HepG2 (cell line): ENCODE measurements around the gene EMILIN3. TPM values are rescaled to one million over a fixed set of nuclear protein-coding genes. Genes with fewer than 3 reads are reported as not detected.

Source experiments
- ATAC-seq: fragments of 200-7000 bp; cut with Tn5 transposase; 3 replicates; pipeline ENCODE4 v1.9.1; 2020; ENCODE audit warnings: mild to moderate bottlenecking, moderate library complexity
- BruUV-seq: library from RNA; stranded (reverse); fragments of 400-500 nt; replicated peaks from 2 replicates; lab custom pipeline; 2021; lab: Mats Ljungman, UMichigan
- CTCF ChIA-PET: fragments of 300-600 bp; formaldehyde crosslinking; extraction: SDS; loops from one replicate; lab custom pipeline; 2021; ENCODE audit warnings: low total read pairs, inconsistent platforms, low intra/inter-chr PET ratio; lab: Yijun Ruan, JAX
- POLR2A ChIA-PET: fragments of 350-600 bp; sonication (Branson Sonifier 250); formaldehyde crosslinking; loops from one replicate; lab custom pipeline; 2020; ENCODE audit warnings: antibody characterized with exemption, inconsistent platforms; lab: Yijun Ruan, JAX
- DNase-seq: peaks from one replicate; pipeline ENCODE4 v3.0.0-alpha.2; 2015; ENCODE audit warnings: low spot score
- FAIRE-seq: peaks from 3 replicates; lab custom pipeline; 2011; peaks lifted over from hg19 to GRCh38; lab: Jason Lieb, UNC
- H2AFZ ChIP-seq: one replicate; pipeline ENCODE4 v1.6.1; 2011; ENCODE audit warnings: low read length, inconsistent platforms
- H3K27ac ChIP-seq: fragments of 300-600 bp; 3 replicates; pipeline ENCODE4 v1.8.0; 2011; ENCODE audit warnings: mixed run types, mild to moderate bottlenecking, mixed read lengths, low read length, inconsistent platforms; ENCODE audit not compliant: insufficient read depth; ENCODE audit errors: extremely low read length
- H3K27me3 ChIP-seq, 2 experiments: fragments of 200-600 bp in 1 of 2; 2 replicates in 1 of 2; 3 replicates in 1 of 2; pipeline versions ENCODE4 v1.6.0 to v1.8.0; 2011; ENCODE audit warnings: low read length in 2 of 2, mild to moderate bottlenecking in 2 of 2, moderate library complexity in 2 of 2, inconsistent platforms in 1 of 2; ENCODE audit not compliant: insufficient read depth in 2 of 2, control insufficient read depth in 1 of 2
- H3K36me3 ChIP-seq, 2 experiments: fragments of 200-600 bp in 1 of 2; replicated peaks in 1 of 2; 2 replicates in 1 of 2; 3 replicates in 1 of 2; pipeline versions ENCODE4 v1.5.1 to v1.8.0; 2011; ENCODE audit warnings: low read length in 2 of 2, inconsistent platforms in 1 of 2; ENCODE audit not compliant: insufficient read depth in 2 of 2, control insufficient read depth in 1 of 2
- H3K4me1 ChIP-seq: 2 replicates; pipeline ENCODE4 v1.5.1; 2012; ENCODE audit warnings: low read length, inconsistent platforms; ENCODE audit not compliant: insufficient read depth
- H3K4me2 ChIP-seq: 2 replicates; pipeline ENCODE4 v1.6.0; 2011; ENCODE audit warnings: low read depth, low read length, inconsistent platforms
- H3K4me3 ChIP-seq, 3 experiments: fragments of 200-600 bp in 1 of 3; sonication (generic), shearing (Covaris generic) in 1 of 3; replicated peaks in 1 of 3; 2 replicates each; pipeline ENCODE4 v1.5.1; 2011 to 2016; ENCODE audit warnings: low read length in 3 of 3, inconsistent platforms in 2 of 3, low read depth in 2 of 3, mild to moderate bottlenecking in 2 of 3, control low read depth in 1 of 3, mixed read lengths in 1 of 3; ENCODE audit not compliant: insufficient read depth in 1 of 3
- H3K79me2 ChIP-seq: one replicate; pipeline ENCODE4 v1.6.1; 2011; ENCODE audit warnings: low read length, inconsistent platforms; ENCODE audit not compliant: insufficient read depth
- H3K9ac ChIP-seq: 2 replicates; pipeline ENCODE4 v1.6.0; 2011; ENCODE audit warnings: mild to moderate bottlenecking, low read depth, low read length, inconsistent platforms; ENCODE audit not compliant: insufficient read depth
- H3K9me3 ChIP-seq: 2 replicates; pipeline ENCODE4 v1.5.1; 2012; ENCODE audit warnings: mild to moderate bottlenecking, low read length
- H4K20me1 ChIP-seq: 2 replicates; pipeline ENCODE4 v1.6.0; 2011; ENCODE audit warnings: inconsistent platforms, mild to moderate bottlenecking, low read length, moderate library complexity; ENCODE audit not compliant: insufficient read depth
- ATF5 ChIP-seq: sonication (generic); formaldehyde crosslinking; IDR thresholded peaks from 2 replicates; pipeline ENCODE4 v1.4.0; 2020; ENCODE audit warnings: mild to moderate bottlenecking, low read depth, missing genetic modification reagents
- NR2F6 ChIP-seq, 2 experiments: IDR thresholded peaks; 2 replicates each; pipeline ENCODE4 v1.6.1; 2016; ENCODE audit warnings: antibody characterized with exemption in 1 of 2, mild to moderate bottlenecking in 1 of 2
- THAP11 ChIP-seq: IDR thresholded peaks from 2 replicates; pipeline ENCODE4 v1.6.1; 2016; ENCODE audit warnings: missing biosample characterization, missing genetic modification reagents
- TRIM24 ChIP-seq: sonication (generic); formaldehyde crosslinking; IDR thresholded peaks from 2 replicates; pipeline ENCODE4 v1.8.0; 2022; ENCODE audit warnings: mild to moderate bottlenecking, missing genetic modification reagents
- ZNF121 ChIP-seq: sonication (generic); formaldehyde crosslinking; IDR thresholded peaks from 2 replicates; pipeline ENCODE4 v1.5.0; 2020; ENCODE audit warnings: mild to moderate bottlenecking, missing genetic modification reagents
- ZNF652 ChIP-seq: IDR thresholded peaks from 2 replicates; pipeline ENCODE4 v1.6.1; 2016; ENCODE audit warnings: low read depth, borderline replicate concordance
- ZNF709 ChIP-seq: sonication (generic); formaldehyde crosslinking; IDR thresholded peaks from 2 replicates; pipeline ENCODE4 v1.5.0; 2020; ENCODE audit warnings: mild to moderate bottlenecking, missing genetic modification reagents
- WGBS: methylation state at CpG from one replicate; pipeline ENCODE4 v1.1.6; 2017; ENCODE audit warnings: low lambda C conversion rate; 5-methylcytosine and 5-hydroxymethylcytosine counted together
- in situ Hi-C: cut with HindIII; loops from 2 replicates; pipeline ENCODE4 v1.10.0; 2017; ENCODE audit warnings: low pct_unique_long_range_greater_than_20kb; ENCODE audit not compliant: extremely low pct_ligation_motif_present
- intact Hi-C: fragments of 100-400 bp; cut with micrococcal nuclease; formaldehyde crosslinking; loops from one replicate; pipeline ENCODE4 v1.10.0; 2022; ENCODE audit not compliant: unreplicated experiment
- polyA plus RNA-seq, 8 experiments: library from polyadenylated mRNA; depleted of rRNA in 3 of 8; stranded (reverse) in 7 of 8; unstranded in 1 of 8; fragments of >200 nt; fragmentation: Illumina TruSeq in 4 of 8; extraction: Trizol in 4 of 8; gene quantifications; 2 replicates each; pipeline versions ENCODE4 v1.2.1 to v1.2.3, GENCODE V29; 2011 to 2016; ENCODE audit warnings: low read depth in 4 of 8, missing spikeins in 1 of 8, mixed read lengths in 1 of 8; ENCODE audit not compliant: insufficient read depth in 1 of 8
- total RNA-seq, 5 experiments: library from RNA; depleted of rRNA; stranded (reverse); fragments of >200 nt; fragmentation: Illumina TruSeq; extraction: Trizol; gene quantifications; 2 replicates each; pipeline ENCODE4 v1.2.3, GENCODE V29; 2016; ENCODE audit warnings: low read depth in 1 of 5

The EMILIN3 gene
- total and polyA plus RNA-seq, 2 of the 13 experiments (the other 11 are each of a cell fraction or from before 2014, with no cell fraction given) = 0.25 to 0.29 TPM

GRCh38 chr20:41392295-41392694 is 25.7 kb upstream of the EMILIN3 start:
- ChIA-PET POLR2A (no interaction called here), CTCF (no interaction called here)
- H3K9me3 ChIP-seq = no peaks in the 10 kb centered on the region
- H3K79me2 ChIP-seq = no peaks in the 10 kb centered on the region
- in situ Hi-C loops (no loop called here), intact Hi-C loops (no loop called here)
- no peak overlapping the region for H3K27ac ChIP-seq
- BruUV-seq = no TSS peak
- H3K36me3 ChIP-seq = no peaks in the 10 kb centered on the region
- DNase-seq (no peak), FAIRE-seq (no peak), ATAC-seq (no peak)
- no peak overlapping the region for H3K4me3 ChIP-seq
- 38% methylated on average over 1 of the region's 1 CpG for WGBS
- H3K27me3 ChIP-seq = no peaks in the 10 kb centered on the region
- H3K9ac ChIP-seq = no peak overlapping the region
- H3K4me2 ChIP-seq = no peak overlapping the region
- H2AFZ ChIP-seq = no peak overlapping the region
- peak; percentile 79 for TF ChIP-seq ZNF121
- TF ChIP-seq ZNF709 = no peak
- peaks cover 29% of the 10 kb centered on the region for H3K4me1 ChIP-seq
- no peaks in the 10 kb centered on the region for H4K20me1 ChIP-seq

DNA sequence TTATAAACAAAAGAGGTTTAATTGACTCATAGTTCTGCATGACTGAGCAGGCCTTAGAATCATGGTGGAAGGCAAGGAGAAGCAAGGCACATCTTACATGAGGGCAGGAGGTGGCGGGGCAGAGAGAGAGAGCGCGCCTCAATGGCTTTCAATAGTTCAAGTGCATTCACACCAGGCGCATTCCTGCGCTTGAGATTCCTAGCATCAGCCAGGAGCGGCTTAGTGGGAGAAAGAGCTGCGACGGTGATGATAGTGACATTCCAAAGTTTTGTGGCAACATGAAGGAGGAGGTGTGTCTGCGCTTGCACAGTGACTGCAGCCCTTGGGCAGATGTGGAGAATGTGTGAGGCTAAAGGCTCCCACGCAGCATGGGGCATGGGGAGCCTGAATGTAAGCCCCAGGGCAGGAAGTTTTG is 25.0 kb upstream of the EMILIN3 start:
- H2AFZ ChIP-seq = no peak overlapping the region
- CTCF ChIA-PET = no interaction called here

More for the DNA sequence above, 25.0 kb upstream of the EMILIN3 start:
- H3K36me3 ChIP-seq = no peaks in the 10 kb centered on the region
- H3K4me2 ChIP-seq = no peak overlapping the region
- intact Hi-C loops = no loop called here
- peaks cover 24% of the 10 kb centered on the region for H3K4me1 ChIP-seq
- POLR2A ChIA-PET = no interaction called here
- H3K9me3 ChIP-seq = no peaks in the 10 kb centered on the region
- no peak overlapping the region for H3K9ac ChIP-seq
- no peaks in the 10 kb centered on the region for H3K79me2 ChIP-seq
- FAIRE-seq = no peak
- BruUV-seq = no TSS peak
- TF ChIP-seq NR2F6 (IDR thresholded peaks at IDR 0.05) = no peak
- no peak for TF ChIP-seq NR2F6 (CRISPR knock-in tag; IDR thresholded peaks at IDR 0.05)
- TF ChIP-seq ATF5 = no peak
- no peak for TF ChIP-seq ZNF652 (CRISPR knock-in tag)
- TF ChIP-seq THAP11 (CRISPR knock-in tag) = no peak
- no peak for TF ChIP-seq TRIM24 (CRISPR knock-in tag)
- TF ChIP-seq, all 625 proteins: peak for 0
- H3K27ac ChIP-seq = no peak overlapping the region
- in situ Hi-C loops = no loop called here
- H3K4me3 ChIP-seq = no peak overlapping the region
- no peaks in the 10 kb centered on the region for H4K20me1 ChIP-seq
- ATAC-seq (no peak), DNase-seq (no peak)
- 73% methylated on average over 10 of the region's 10 CpGs for WGBS
- H3K27me3 ChIP-seq = peaks cover 0 to 1% of the 10 kb centered on the region in 2 experiments; a peak in 1 of 5 replicates
